Cardiac fibroblast (primary cell): ENCODE data around the gene PTPRR.
A peak's percentile ranks its signal among the peaks of the same experiment; 100 is the strongest.

Experiments
- DNase-seq, 2 donors: peaks; one replicate each; pipeline versions ENCODE4 v3.0.0 to v3.0.0-alpha.2; 2010; ENCODE audit warnings: low read depth in 2 of 2
- H3K4me3 ChIP-seq, 2 donors: replicated peaks in 1 of 2; 1 replicate in 1 of 2; 2 replicates in 1 of 2; pipeline ENCODE4 v1.5.1; 2011; ENCODE audit warnings: low read depth in 2 of 2, low read length in 2 of 2, mild to moderate bottlenecking in 2 of 2, moderate library complexity in 1 of 2
- TF ChIP-seq, protein P1 (sequence below): IDR thresholded peaks from one replicate; pipeline ENCODE4 v1.5.1; 2011; ENCODE audit warnings: low read depth, mild to moderate bottlenecking, low read length, inconsistent platforms

The PTPRR gene

DNA sequence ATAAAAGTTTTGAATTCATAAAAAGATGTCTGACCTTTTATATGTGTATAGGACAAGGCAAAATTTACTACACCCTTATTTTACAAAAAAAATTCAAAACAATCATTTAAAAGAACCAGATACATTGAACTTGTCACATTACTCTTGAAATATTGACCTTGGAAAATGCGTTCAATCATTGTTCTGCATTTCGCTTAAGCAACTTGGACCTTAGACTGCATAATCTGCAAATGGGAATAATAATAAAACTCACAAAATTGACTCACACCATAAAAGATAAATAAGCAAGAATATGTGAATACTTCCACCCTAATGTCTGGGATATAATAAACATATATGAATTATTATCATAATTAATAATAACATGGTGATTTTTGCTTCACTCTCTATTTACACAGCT is 213.9 kb downstream of the PTPRR start:
- TF ChIP-seq, protein P1, sequence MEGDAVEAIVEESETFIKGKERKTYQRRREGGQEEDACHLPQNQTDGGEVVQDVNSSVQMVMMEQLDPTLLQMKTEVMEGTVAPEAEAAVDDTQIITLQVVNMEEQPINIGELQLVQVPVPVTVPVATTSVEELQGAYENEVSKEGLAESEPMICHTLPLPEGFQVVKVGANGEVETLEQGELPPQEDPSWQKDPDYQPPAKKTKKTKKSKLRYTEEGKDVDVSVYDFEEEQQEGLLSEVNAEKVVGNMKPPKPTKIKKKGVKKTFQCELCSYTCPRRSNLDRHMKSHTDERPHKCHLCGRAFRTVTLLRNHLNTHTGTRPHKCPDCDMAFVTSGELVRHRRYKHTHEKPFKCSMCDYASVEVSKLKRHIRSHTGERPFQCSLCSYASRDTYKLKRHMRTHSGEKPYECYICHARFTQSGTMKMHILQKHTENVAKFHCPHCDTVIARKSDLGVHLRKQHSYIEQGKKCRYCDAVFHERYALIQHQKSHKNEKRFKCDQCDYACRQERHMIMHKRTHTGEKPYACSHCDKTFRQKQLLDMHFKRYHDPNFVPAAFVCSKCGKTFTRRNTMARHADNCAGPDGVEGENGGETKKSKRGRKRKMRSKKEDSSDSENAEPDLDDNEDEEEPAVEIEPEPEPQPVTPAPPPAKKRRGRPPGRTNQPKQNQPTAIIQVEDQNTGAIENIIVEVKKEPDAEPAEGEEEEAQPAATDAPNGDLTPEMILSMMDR = no peak
- DNase-seq = no peak

DNA sequence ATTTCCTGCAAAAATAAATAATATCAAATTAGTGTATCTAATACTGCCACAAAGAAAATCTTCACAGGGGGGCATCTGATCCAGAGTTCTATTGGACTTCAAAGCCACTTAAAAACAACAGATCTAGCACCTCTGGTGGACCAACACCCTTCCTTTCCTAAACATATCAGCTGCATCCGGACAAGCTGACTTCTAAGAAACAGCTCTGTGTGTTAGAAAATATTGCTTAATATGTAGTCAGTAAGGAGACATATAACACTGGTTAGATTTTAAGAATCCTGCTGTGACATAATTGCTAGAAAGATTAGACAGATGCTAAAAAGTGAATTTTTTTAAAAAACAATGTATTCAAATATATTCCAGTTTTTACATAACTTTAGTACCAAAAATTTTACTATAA is 222.2 kb downstream of the PTPRR start:
- no peak for DNase-seq
- TF ChIP-seq, protein P1 = no peak
- no peak overlapping the region for H3K4me3 ChIP-seq

More for the DNA sequence above, 213.9 kb downstream of the PTPRR start:
- no peak overlapping the region for H3K4me3 ChIP-seq

DNA sequence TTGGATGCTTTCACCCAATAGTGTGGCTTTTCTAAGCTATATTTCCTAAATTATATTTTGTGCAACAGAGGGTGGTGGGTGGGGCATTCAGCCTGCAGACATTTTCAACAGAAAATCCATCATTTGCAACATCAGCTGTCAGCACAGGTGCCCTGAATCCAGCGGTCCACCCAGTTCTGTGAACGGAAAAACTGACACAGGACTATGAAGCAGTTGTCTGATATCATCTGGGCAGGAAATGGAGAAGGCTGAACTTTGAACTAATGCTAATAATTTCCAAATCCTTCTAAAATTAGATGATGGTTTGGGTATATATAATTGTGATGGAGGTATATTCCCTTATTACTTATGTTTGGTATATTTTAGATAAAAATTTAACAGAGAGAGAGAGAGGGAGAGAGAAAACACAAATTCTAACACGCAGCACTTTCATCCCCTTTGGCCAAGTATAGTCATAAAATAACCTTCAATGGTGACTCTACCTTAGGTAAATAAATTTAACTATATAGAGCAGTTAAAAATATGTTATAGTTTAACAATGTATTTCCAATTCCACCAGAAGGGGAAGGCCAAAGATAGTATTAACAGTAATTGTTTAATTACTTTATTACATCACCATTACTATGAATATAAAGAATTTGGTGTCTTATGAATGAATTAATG is 225.0 kb downstream of the PTPRR start:
- no peak for DNase-seq
- no peak overlapping the region for H3K4me3 ChIP-seq
- TF ChIP-seq, protein P1 = no peak

DNA sequence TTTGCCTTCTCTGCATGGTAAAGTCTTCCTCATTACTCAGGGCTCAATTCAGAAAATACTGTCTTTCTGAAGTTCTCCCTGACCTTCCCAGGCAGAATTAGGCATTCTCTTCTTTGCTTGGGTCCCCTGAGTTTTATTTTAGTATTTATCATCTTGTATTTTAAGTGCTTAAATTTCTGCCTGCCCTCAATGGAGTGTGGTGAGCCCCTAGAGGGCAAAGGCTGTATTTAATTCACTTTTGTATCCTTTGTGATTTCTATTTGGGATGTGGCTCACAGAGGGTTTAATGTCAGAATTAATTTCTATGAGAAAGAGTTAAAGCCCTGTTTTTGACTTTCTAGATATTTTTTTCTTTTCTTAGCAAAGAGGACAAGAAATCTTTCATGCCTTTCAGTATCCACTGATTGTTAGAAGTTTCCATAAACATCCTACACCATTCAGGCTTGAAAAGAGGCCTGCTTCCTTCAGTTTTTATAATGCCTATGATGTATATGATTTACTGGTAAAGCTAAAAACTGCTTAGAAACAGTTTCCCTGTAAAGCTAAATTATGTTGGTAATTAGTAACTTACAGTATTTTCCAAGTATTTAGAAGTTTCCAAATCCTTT is 227.8 kb downstream of the PTPRR start:
- TF ChIP-seq, protein P1 = peak; percentile 65
- peak; percentile 61 to 64 for DNase-seq
- no peak overlapping the region for H3K4me3 ChIP-seq

DNA sequence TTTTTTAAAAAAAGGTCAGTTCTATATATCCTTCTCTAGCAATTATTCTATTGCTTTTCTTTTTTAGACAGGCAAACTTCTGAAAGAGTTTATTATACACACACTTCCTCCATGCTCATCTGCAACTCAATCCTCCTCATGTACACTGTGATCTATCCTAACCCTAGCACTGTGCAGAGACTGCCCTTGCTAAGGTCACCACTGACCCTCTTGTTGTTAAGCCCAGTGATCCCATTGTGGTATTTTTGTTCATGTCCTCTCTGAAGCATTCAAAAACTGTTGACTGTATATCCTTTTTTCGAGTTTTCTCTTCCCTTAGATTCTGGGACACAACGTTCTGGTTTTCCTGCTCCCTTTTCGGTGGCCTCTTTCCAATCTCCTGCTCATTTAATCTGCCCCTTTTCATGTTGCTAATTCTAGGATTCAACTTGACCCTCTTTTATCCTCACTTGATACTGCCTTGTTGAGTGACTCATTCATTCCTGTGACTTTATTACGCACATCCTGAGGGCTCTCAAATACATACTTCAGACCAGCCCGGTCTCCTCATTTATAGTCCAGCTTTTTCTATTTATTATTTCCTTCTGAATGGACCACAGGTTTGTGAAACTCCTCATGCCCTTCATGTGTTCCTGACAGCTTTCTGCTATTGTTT is 229.4 kb downstream of the PTPRR start:
- TF ChIP-seq, protein P1 = no peak
- H3K4me3 ChIP-seq = no peak overlapping the region
- DNase-seq = peak; percentile 64 to 76

DNA sequence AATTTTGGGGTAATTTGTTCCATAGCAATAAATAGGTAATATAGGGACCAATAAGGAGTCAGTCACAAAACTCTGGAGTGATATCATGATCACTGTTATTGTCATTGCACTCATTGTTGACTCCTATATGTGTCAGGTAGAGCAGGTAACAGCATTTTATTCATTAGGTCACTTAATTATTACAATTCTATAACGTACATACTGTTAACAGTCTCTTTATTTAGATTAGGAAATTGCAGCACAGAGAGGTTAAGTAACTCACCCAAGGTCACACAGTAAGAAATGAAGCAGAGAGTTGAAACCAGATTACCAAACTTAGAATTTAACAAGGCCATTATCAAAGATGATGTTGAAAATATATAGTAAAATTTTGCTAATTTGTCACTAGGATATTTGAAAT is 233.6 kb downstream of the PTPRR start:
- no peak overlapping the region for H3K4me3 ChIP-seq
- TF ChIP-seq, protein P1 = no peak
- no peak for DNase-seq
